ENCODE measurements around the gene CCL8. TPM values are rescaled to one million over a fixed set of nuclear protein-coding genes. Genes with fewer than 3 reads are reported as not detected.

CCL8 gene
- total RNA-seq, 1 donor from 2014 or later, result not detected

GRCh38 chr17:34341916-34342315, 22.7 kb downstream of the CCL8 start:
- no peak for DNase-seq (ENCODE audit: low read depth)
- Histone ChIP-seq H3K4me3 (ENCODE audit: low read depth, low read length) (no peak overlapping the region), H3K36me3 (ENCODE audit: control insufficient read depth, insufficient read depth, low read length) (no peaks in the 10 kb centered on the region), H3K27me3 (ENCODE audit: control insufficient read depth, insufficient read depth, low read length) (no peaks in the 10 kb centered on the region)
- TF ChIP-seq CTCF (IDR thresholded peaks at IDR 0.05; ENCODE audit: insufficient read depth, low read length, poor library complexity, severe bottlenecking), result no peak

- H3K27me3 ChIP-seq (ENCODE audit: control insufficient read depth, insufficient read depth, low read length), result no peaks in the 10 kb centered on the region
Observed at GRCh38 chr17:34347063-34347462, 27.8 kb downstream of the CCL8 start.

GRCh38 chr17:34349751-34350150, 30.5 kb downstream of the CCL8 start:
- Histone ChIP-seq H3K4me3 (ENCODE audit: low read depth, low read length) (no peak overlapping the region), H3K36me3 (ENCODE audit: control insufficient read depth, insufficient read depth, low read length) (no peaks in the 10 kb centered on the region), H3K27me3 (ENCODE audit: control insufficient read depth, insufficient read depth, low read length) (no peaks in the 10 kb centered on the region)
- no peak for TF ChIP-seq CTCF (IDR thresholded peaks at IDR 0.05; ENCODE audit: insufficient read depth, low read length, poor library complexity, severe bottlenecking)
- no peak for DNase-seq (ENCODE audit: low read depth)

More at GRCh38 chr17:34347063-34347462, 27.8 kb downstream of the CCL8 start:
- Histone ChIP-seq H3K36me3 (ENCODE audit: control insufficient read depth, insufficient read depth, low read length) (no peaks in the 10 kb centered on the region), H3K4me3 (ENCODE audit: low read depth, low read length) (no peak overlapping the region)
- no peak for TF ChIP-seq CTCF (IDR thresholded peaks at IDR 0.05; ENCODE audit: insufficient read depth, low read length, poor library complexity, severe bottlenecking)
- no peak for DNase-seq (ENCODE audit: low read depth)

- Histone ChIP-seq H3K27me3 (ENCODE audit: control insufficient read depth, insufficient read depth, low read length) (no peaks in the 10 kb centered on the region), H3K4me3 (ENCODE audit: low read depth, low read length) (no peak overlapping the region), H3K36me3 (ENCODE audit: control insufficient read depth, insufficient read depth, low read length) (no peaks in the 10 kb centered on the region)
- TF ChIP-seq CTCF (IDR thresholded peaks at IDR 0.05; ENCODE audit: insufficient read depth, low read length, poor library complexity, severe bottlenecking), result no peak
- no peak for DNase-seq (ENCODE audit: low read depth)
Observed at GRCh38 chr17:34351096-34351495, 31.9 kb downstream of the CCL8 start.

- H3K27me3 ChIP-seq (ENCODE audit: control insufficient read depth, insufficient read depth, low read length), result no peaks in the 10 kb centered on the region
- no peak overlapping the region for H3K4me3 ChIP-seq (ENCODE audit: low read depth, low read length)
- no peak for DNase-seq (ENCODE audit: low read depth)
- no peak for TF ChIP-seq CTCF (IDR thresholded peaks at IDR 0.05; ENCODE audit: insufficient read depth, low read length, poor library complexity, severe bottlenecking)
- H3K36me3 ChIP-seq (ENCODE audit: control insufficient read depth, insufficient read depth, low read length), result no peaks in the 10 kb centered on the region
Observed at GRCh38 chr17:34352191-34352590, 33.0 kb downstream of the CCL8 start.

GRCh38 chr17:34354637-34355036, 35.4 kb downstream of the CCL8 start:
- Histone ChIP-seq H3K27me3 (ENCODE audit: control insufficient read depth, insufficient read depth, low read length) (no peaks in the 10 kb centered on the region), H3K36me3 (ENCODE audit: control insufficient read depth, insufficient read depth, low read length) (no peaks in the 10 kb centered on the region), H3K4me3 (ENCODE audit: low read depth, low read length) (no peak overlapping the region)
- no peak for TF ChIP-seq CTCF (IDR thresholded peaks at IDR 0.05; ENCODE audit: insufficient read depth, low read length, poor library complexity, severe bottlenecking)
- no peak for DNase-seq (ENCODE audit: low read depth)
